Sigmoid colon (tissue), 7 donors: ENCODE measurements around the gene RAB3GAP2. TPM values are rescaled to one million over a fixed set of nuclear protein-coding genes. Genes with fewer than 3 reads are reported as not detected.

Source experiments
- DNase-seq: peaks from one replicate; pipeline ENCODE4 v3.0.0-alpha.2; 2019
- H3K27ac ChIP-seq, 4 donors: fragments of 200-600 bp; sonication (generic); one replicate each; pipeline ENCODE4 v1.5.1; 2016 to 2019; ENCODE audit warnings: mild to moderate bottlenecking in 1 of 4
- H3K27me3 ChIP-seq, 3 donors: fragments of 200-600 bp; sonication (generic); one replicate each; pipeline ENCODE4 v1.5.1; 2019; ENCODE audit warnings: mild to moderate bottlenecking in 1 of 3
- H3K36me3 ChIP-seq, 4 donors: fragments of 200-600 bp; sonication (generic); one replicate each; pipeline ENCODE4 v1.5.1; 2016 to 2019
- H3K4me1 ChIP-seq, 4 donors: fragments of 200-600 bp; sonication (generic); one replicate each; pipeline ENCODE4 v1.5.1; 2017 to 2019
- H3K4me3 ChIP-seq, 4 donors: fragments of 200-600 bp; sonication (generic); one replicate each; pipeline ENCODE4 v1.5.1; 2017 to 2019; ENCODE audit warnings: mild to moderate bottlenecking in 2 of 4, moderate library complexity in 1 of 4
- H3K9me3 ChIP-seq, 4 donors: fragments of 200-600 bp in 3 of 4; sonication (generic) in 3 of 4; one replicate each; pipeline versions ENCODE4 v1.5.1 to v1.6.1; 2013 to 2019
- CTCF ChIP-seq, 4 experiments: fragments of 450-650 bp in 3 of 4; fragments of 200-600 bp in 1 of 4; IDR thresholded peaks; one replicate each; pipeline ENCODE4 v1.5.1; 2016 to 2019; ENCODE audit warnings: antibody characterized with exemption in 4 of 4, mild to moderate bottlenecking in 3 of 4, moderate library complexity in 2 of 4
- EP300 ChIP-seq, 4 donors: sonication (generic); formaldehyde crosslinking; IDR thresholded peaks; one replicate each; pipeline ENCODE4 v1.6.1; 2017; ENCODE audit warnings: antibody characterized with exemption in 4 of 4
- POLR2A ChIP-seq, 2 donors: fragments of 450-650 bp; IDR thresholded peaks; one replicate each; pipeline ENCODE4 v1.6.1; 2016; ENCODE audit warnings: antibody characterized with exemption in 2 of 2, mild to moderate bottlenecking in 2 of 2, moderate library complexity in 2 of 2
- POLR2AphosphoS5 ChIP-seq, 4 donors: sonication (generic); formaldehyde crosslinking; IDR thresholded peaks; one replicate each; pipeline ENCODE4 v1.6.1; 2017; ENCODE audit warnings: antibody characterized with exemption in 4 of 4
- WGBS, 2 donors: extraction: QIAGEN DNeasy Blood & Tissue Kit; methylation state at CpG; one replicate each; pipeline ENCODE4 v1.1.7; 2013; 5-methylcytosine and 5-hydroxymethylcytosine counted together
- intact Hi-C: fragments of 100-400 bp; cut with DNase I; formaldehyde crosslinking; loops from one replicate; pipeline ENCODE4 v1.15.1; 2023
- polyA plus RNA-seq, 3 donors: library from polyadenylated mRNA; stranded (reverse); fragments of 200-250 nt; gene quantifications; one replicate each; pipeline ENCODE4 v1.2.3, GENCODE V29; 2013
- total RNA-seq, 4 donors: library from RNA; depleted of rRNA; stranded (reverse); fragments of >200 nt; gene quantifications; one replicate each; pipeline ENCODE4 v1.1.0, GENCODE V29; 2016
- donor health status: healthy with polysubstance abuse.
- donor health status: Bipolar disorder and iron deficiency.
- donor health status: healthy.

Gene RAB3GAP2
- total and polyA plus RNA-seq, 7 donors: 3.0 to 31.6 (median 22.7) TPM

- peaks cover 0 to 5% (median 2%) of the 10 kb centered on the region in 4 donors for H3K36me3 ChIP-seq
- H3K27me3 ChIP-seq: no peaks in the 10 kb centered on the region
- H3K27ac ChIP-seq: no peak overlapping the region
- WGBS, 2 donors: 89 to 92% methylated on average over 2 of the region's 2 CpGs
- DNase-seq: no peak
- no peaks in the 10 kb centered on the region for H3K9me3 ChIP-seq
- peaks cover 0 to 42% (median 25%) of the 10 kb centered on the region in 4 donors for H3K4me1 ChIP-seq
- no peak for TF ChIP-seq CTCF (IDR thresholded peaks at IDR 0.05)
- no peak for TF ChIP-seq POLR2A (IDR thresholded peaks at IDR 0.05)
- TF ChIP-seq EP300 (IDR thresholded peaks at IDR 0.05): no peak
- no peak for TF ChIP-seq POLR2AphosphoS5 (IDR thresholded peaks at IDR 0.05)
- H3K4me3 ChIP-seq: no peak overlapping the region
- intact Hi-C loops: no loop called here
Observed at GRCh38 chr1:220229771-220230170, 42.5 kb downstream of the RAB3GAP2 start.

GRCh38 chr1:220227393-220227792 is 44.9 kb downstream of the RAB3GAP2 start:
- 83 to 94% methylated on average over 4 of the region's 4 CpGs for WGBS, 2 donors
- no peaks in the 10 kb centered on the region for H3K27me3 ChIP-seq
- no peaks in the 10 kb centered on the region for H3K9me3 ChIP-seq
- H3K4me3 ChIP-seq: no peak overlapping the region
- intact Hi-C loops: no loop called here
- DNase-seq: no peak
- H3K27ac ChIP-seq: no peak overlapping the region
- H3K4me1 ChIP-seq: peaks cover 0 to 44% (median 29%) of the 10 kb centered on the region in 4 donors
- TF ChIP-seq CTCF (IDR thresholded peaks at IDR 0.05) (no peak), POLR2A (IDR thresholded peaks at IDR 0.05) (no peak), POLR2AphosphoS5 (IDR thresholded peaks at IDR 0.05) (no peak), EP300 (IDR thresholded peaks at IDR 0.05) (no peak)
- peaks cover 0 to 5% (median 2%) of the 10 kb centered on the region in 4 donors for H3K36me3 ChIP-seq

- Histone ChIP-seq H3K27me3 (no peaks in the 10 kb centered on the region), H3K9me3 (no peaks in the 10 kb centered on the region), H3K36me3 (peaks cover 0 to 2% (median 0%) of the 10 kb centered on the region in 4 donors), H3K4me1 (peaks cover 0 to 44% (median 29%) of the 10 kb centered on the region in 4 donors), H3K27ac (no peak overlapping the region), H3K4me3 (no peak overlapping the region)
- TF ChIP-seq EP300 (IDR thresholded peaks at IDR 0.05) (no peak), CTCF (IDR thresholded peaks at IDR 0.05) (no peak), POLR2AphosphoS5 (IDR thresholded peaks at IDR 0.05) (no peak), POLR2A (IDR thresholded peaks at IDR 0.05) (no peak)
- WGBS, 2 donors: 87 to 89% methylated on average over 3 of the region's 3 CpGs
- no peak for DNase-seq
- intact Hi-C loops: no loop called here
Observed at GRCh38 chr1:220226752-220227151, 45.5 kb downstream of the RAB3GAP2 start.

GRCh38 chr1:220225957-220226356 is 46.3 kb downstream of the RAB3GAP2 start:
- no peaks in the 10 kb centered on the region for H3K36me3 ChIP-seq
- no peak overlapping the region for H3K4me3 ChIP-seq
- H3K27me3 ChIP-seq: no peaks in the 10 kb centered on the region
- intact Hi-C loops: no loop called here
- H3K9me3 ChIP-seq: no peaks in the 10 kb centered on the region
- peaks cover 0 to 44% (median 29%) of the 10 kb centered on the region in 4 donors for H3K4me1 ChIP-seq
- TF ChIP-seq CTCF (IDR thresholded peaks at IDR 0.05): no peak
- TF ChIP-seq POLR2AphosphoS5 (IDR thresholded peaks at IDR 0.05): no peak
- no peak for TF ChIP-seq EP300 (IDR thresholded peaks at IDR 0.05)
- TF ChIP-seq POLR2A (IDR thresholded peaks at IDR 0.05): no peak
- H3K27ac ChIP-seq: no peak overlapping the region
- DNase-seq: no peak

GRCh38 chr1:220224611-220225124 is 47.6 kb downstream of the RAB3GAP2 start:
- TF ChIP-seq POLR2AphosphoS5 (IDR thresholded peaks at IDR 0.05) (no peak), CTCF (IDR thresholded peaks at IDR 0.05) (no peak), EP300 (IDR thresholded peaks at IDR 0.05) (no peak), POLR2A (IDR thresholded peaks at IDR 0.05) (no peak)
- Histone ChIP-seq H3K4me3 (no peak overlapping the region), H3K27me3 (no peaks in the 10 kb centered on the region), H3K27ac (no peak overlapping the region), H3K36me3 (no peaks in the 10 kb centered on the region), H3K4me1 (peaks cover 0 to 35% (median 29%) of the 10 kb centered on the region in 4 donors), H3K9me3 (no peaks in the 10 kb centered on the region)
- no peak for DNase-seq
- intact Hi-C loops: no loop called here
- WGBS, 2 donors: 86 to 94% methylated on average over 1 of the region's 1 CpG
